ENCODE measurements around the gene NEURL1. TPM values are rescaled to one million over a fixed set of nuclear protein-coding genes. Genes with fewer than 3 reads are reported as not detected.
"Not testable (repeated sequence)": the region's sequence is repeated elsewhere in the genome, so short reads cannot be mapped to it uniquely, and the experiment has no call there.

Gene NEURL1
- total and polyA plus RNA-seq, 12 donors: 0.05 to 1.0 (median 0.17) TPM; not detected in 3

DNA sequence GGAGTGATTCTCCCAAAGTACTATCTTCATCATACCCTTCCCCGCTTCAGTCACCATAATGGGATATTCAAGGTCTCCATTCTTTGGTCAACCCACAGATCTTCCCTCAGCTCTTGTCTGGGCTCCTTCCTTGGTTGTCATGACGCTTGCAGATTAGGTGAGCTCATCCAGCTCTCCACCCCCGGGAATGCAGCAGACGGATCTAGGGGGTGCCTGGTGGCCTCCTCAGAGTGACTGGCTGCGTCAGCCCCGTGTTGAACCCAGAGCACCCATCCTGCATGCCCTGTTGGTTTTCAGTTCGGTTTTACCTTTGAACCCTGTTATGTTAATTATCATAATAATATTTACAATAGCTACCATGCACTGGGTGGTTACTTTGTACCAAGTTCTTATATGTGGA lies 6.4 kb downstream of the NEURL1 start:
- H3K27me3 ChIP-seq: peaks cover 0 to 60% (median 24%) of the 10 kb centered on the region in 7 donors
- no peak overlapping the region for H3K27ac ChIP-seq
- intact Hi-C loops (cut with DNase I): no loop called here
- H3K36me3 ChIP-seq: no peaks in the 10 kb centered on the region
- no peak overlapping the region for H3K4me3 ChIP-seq
- no peaks in the 10 kb centered on the region for H3K9me3 ChIP-seq
- TF ChIP-seq, protein P1, sequence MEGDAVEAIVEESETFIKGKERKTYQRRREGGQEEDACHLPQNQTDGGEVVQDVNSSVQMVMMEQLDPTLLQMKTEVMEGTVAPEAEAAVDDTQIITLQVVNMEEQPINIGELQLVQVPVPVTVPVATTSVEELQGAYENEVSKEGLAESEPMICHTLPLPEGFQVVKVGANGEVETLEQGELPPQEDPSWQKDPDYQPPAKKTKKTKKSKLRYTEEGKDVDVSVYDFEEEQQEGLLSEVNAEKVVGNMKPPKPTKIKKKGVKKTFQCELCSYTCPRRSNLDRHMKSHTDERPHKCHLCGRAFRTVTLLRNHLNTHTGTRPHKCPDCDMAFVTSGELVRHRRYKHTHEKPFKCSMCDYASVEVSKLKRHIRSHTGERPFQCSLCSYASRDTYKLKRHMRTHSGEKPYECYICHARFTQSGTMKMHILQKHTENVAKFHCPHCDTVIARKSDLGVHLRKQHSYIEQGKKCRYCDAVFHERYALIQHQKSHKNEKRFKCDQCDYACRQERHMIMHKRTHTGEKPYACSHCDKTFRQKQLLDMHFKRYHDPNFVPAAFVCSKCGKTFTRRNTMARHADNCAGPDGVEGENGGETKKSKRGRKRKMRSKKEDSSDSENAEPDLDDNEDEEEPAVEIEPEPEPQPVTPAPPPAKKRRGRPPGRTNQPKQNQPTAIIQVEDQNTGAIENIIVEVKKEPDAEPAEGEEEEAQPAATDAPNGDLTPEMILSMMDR (IDR thresholded peaks at IDR 0.05): no peak
- ATAC-seq (no peak), DNase-seq (no peak)
- WGBS, 2 donors: 59 to 62% methylated on average over 7 of the region's 7 CpGs
- H3K4me1 ChIP-seq: peaks cover 0 to 14% (median 7%) of the 10 kb centered on the region in 9 donors

DNA sequence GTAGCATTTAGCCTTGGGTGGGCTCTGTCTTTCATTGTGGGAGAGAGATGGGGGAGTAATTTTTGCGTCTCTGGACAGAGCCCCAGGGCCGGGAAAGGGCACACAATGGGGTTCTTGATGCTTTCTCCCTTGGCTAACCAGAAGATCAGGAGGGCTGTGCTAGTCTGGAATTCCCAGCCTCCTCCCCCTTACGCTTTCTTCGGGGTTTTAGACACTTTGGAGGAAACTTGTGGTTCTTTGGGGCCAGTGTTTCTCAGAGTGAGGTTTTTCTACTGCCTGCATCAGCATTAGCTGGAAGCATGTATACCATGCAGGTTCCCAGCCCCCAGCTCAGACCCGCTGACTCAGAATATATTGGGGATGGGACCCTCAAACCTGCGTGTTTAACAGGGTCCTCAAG lies 7.0 kb downstream of the NEURL1 start:
- ATAC-seq (no peak), DNase-seq (no peak)
- H3K27me3 ChIP-seq: peaks cover 0 to 54% (median 22%) of the 10 kb centered on the region in 7 donors
- peaks cover 0 to 14% (median 7%) of the 10 kb centered on the region in 9 donors for H3K4me1 ChIP-seq
- intact Hi-C loops (cut with DNase I): no loop called here
- no peaks in the 10 kb centered on the region for H3K36me3 ChIP-seq
- TF ChIP-seq, protein P1 (IDR thresholded peaks at IDR 0.05): no peak
- WGBS, 2 donors: 73 to 77% methylated on average over 6 of the region's 6 CpGs
- no peak overlapping the region for H3K27ac ChIP-seq
- no peak overlapping the region for H3K4me3 ChIP-seq
- H3K9me3 ChIP-seq: no peaks in the 10 kb centered on the region

DNA sequence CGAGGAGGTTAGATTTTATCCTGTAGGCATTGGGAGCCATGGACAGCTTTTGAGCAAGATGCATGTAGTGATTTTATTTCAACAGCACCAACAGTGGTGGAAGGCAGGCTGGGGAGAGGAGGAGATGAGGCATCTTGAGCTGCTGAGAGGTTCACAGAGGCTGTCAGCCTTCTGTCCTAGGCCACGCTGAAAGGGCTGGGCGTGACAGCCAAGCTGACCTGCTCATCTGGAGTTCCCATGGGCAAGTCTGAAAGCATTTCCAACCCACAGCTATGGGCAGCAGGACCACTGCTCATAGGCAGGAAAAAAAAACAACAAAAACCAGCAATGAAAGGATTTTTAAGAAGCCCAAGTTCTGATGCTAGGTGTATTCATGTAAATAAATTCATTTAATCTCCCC lies 7.7 kb downstream of the NEURL1 start:
- ATAC-seq (no peak), DNase-seq (no peak)
- no peak overlapping the region for H3K27ac ChIP-seq
- no peaks in the 10 kb centered on the region for H3K36me3 ChIP-seq
- no peak overlapping the region for H3K4me3 ChIP-seq
- intact Hi-C loops (cut with DNase I): no loop called here
- no peaks in the 10 kb centered on the region for H3K9me3 ChIP-seq
- peaks cover 0 to 14% (median 7%) of the 10 kb centered on the region in 9 donors for H3K4me1 ChIP-seq
- 94 to 96% methylated on average over 3 of the region's 3 CpGs for WGBS, 2 donors
- peaks cover 0 to 47% (median 15%) of the 10 kb centered on the region in 7 donors for H3K27me3 ChIP-seq
- TF ChIP-seq, protein P1 (IDR thresholded peaks at IDR 0.05): no peak

DNA sequence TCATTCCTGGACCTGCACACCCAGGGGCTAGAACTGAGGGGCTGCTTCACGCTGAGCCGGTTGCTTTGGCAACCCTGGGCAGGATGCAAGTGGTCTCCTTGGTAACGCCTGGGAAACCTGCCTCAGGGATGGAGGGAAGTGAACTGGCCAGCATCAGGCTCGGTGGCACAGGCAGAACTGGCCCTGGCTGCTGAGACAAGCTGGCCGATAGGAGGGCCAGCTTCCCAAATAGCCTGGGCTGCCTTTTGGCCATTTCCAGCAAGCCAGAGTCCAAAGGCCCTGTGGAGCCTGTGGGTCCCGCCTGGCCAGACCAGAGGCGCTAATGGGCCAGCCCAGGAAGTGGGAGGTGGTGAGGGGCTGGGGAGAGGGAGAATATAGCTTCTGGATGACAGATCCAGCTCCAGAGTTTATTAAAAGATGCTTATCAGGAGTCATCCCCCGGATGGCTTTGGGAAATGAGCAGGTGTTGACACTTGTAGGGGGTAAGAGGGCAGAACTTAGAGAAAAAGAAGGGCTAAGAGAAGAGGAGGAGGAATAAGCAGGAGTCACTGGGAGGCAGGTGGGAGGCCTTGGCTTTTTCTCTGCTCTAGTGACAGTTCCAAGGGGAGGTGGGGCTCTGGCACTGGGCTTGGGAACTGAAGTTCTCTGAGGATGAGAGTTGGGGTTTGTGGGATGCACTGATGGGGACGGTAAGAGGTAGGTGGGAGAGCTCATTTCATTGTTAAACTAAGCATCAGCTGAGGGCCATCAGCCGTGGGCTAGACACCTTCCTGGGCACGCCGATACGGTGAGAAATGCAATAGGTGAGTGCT lies 9.6 kb downstream of the NEURL1 start:
- intact Hi-C loops (cut with DNase I): no loop called here
- Histone ChIP-seq H3K4me3 (no peak overlapping the region), H3K36me3 (no peaks in the 10 kb centered on the region), H3K9me3 (no peaks in the 10 kb centered on the region), H3K4me1 (peaks cover 0 to 14% (median 7%) of the 10 kb centered on the region in 9 donors), H3K27ac (no peak overlapping the region), H3K27me3 (peaks cover 0 to 30% (median 6%) of the 10 kb centered on the region in 7 donors)
- WGBS, 2 donors: 71 to 73% methylated on average over 13 of the region's 13 CpGs
- DNase-seq (no peak), ATAC-seq (no peak)
- TF ChIP-seq, protein P1 (IDR thresholded peaks at IDR 0.05): no peak

DNA sequence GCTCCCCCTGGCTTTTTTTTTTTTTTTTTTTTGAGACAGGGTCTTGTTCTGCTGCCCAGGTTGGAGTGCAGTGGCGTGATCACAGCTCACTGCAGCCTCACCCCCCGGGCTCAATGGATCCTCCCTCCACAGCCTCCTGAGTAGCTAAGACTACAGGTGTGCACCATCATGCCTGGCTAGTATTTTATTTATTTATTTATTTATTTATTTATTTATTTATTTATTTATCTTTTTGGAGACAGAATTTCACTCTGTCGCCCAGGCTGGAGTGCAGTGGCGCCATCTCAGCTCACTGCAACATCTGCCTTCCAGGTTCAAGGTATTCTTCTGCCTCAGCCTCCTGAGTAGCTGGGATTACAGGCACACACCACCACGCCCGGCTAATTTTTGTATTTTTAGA lies 10.3 kb downstream of the NEURL1 start:
- H3K4me1 ChIP-seq: peaks cover 0 to 14% (median 7%) of the 10 kb centered on the region in 9 donors
- H3K27me3 ChIP-seq: peaks cover 0 to 26% (median 6%) of the 10 kb centered on the region in 7 donors
- H3K36me3 ChIP-seq; DNase-seq; intact Hi-C loops (cut with DNase I); ATAC-seq; H3K4me3 ChIP-seq; H3K9me3 ChIP-seq: not testable (repeated sequence)
- H3K27ac ChIP-seq: peak overlapping the region in 1 of 10 donors; percentile 38
- 96 to 98% methylated on average over 6 of the region's 6 CpGs for whole genome bisulfite sequencing, 2 donors
